GM21526 (cell line): ENCODE measurements around the gene IZUMO4.
"Not testable (repeated sequence)": the region's sequence is repeated elsewhere in the genome, so short reads cannot be mapped to it uniquely, and the experiment has no call there.

Source experiments
- ATAC-seq: cut with Tn5 transposase; IDR thresholded peaks from one replicate; pipeline ENCODE4 v1.9.1; 2021; ENCODE audit warnings: moderate library complexity; ENCODE audit not compliant: unreplicated experiment, low FRiP score

Gene IZUMO4

GRCh38 chr19:2121416-2122051 is 24.8 kb downstream of the IZUMO4 start:
- no peak for ATAC-seq

GRCh38 chr19:2122251-2122650 is 25.5 kb downstream of the IZUMO4 start:
- no peak for ATAC-seq

GRCh38 chr19:2122982-2123381 is 26.3 kb downstream of the IZUMO4 start:
- ATAC-seq, result no peak

GRCh38 chr19:2123682-2124387 is 27.1 kb downstream of the IZUMO4 start:
- no peak for ATAC-seq

- ATAC-seq, result no peak
Observed at GRCh38 chr19:2126879-2127518, 30.3 kb downstream of the IZUMO4 start.

- no peak for ATAC-seq
Observed at GRCh38 chr19:2127758-2128157, 31.0 kb downstream of the IZUMO4 start.

- not testable (repeated sequence) for ATAC-seq
Observed at GRCh38 chr19:2128252-2128651, 31.5 kb downstream of the IZUMO4 start.

- ATAC-seq, result no peak
Observed at GRCh38 chr19:2129022-2129421, 32.3 kb downstream of the IZUMO4 start.

GRCh38 chr19:2129486-2129885 is 32.8 kb downstream of the IZUMO4 start:
- ATAC-seq, result no peak

- ATAC-seq, result no peak
Observed at GRCh38 chr19:2129892-2130770, 33.4 kb downstream of the IZUMO4 start.

GRCh38 chr19:2131012-2131975 is 34.6 kb downstream of the IZUMO4 start:
- not testable (repeated sequence) for ATAC-seq

- ATAC-seq, result no peak
Observed at GRCh38 chr19:2132191-2132590, 35.5 kb downstream of the IZUMO4 start.

- ATAC-seq, result no peak
Observed at GRCh38 chr19:2132731-2133490, 36.2 kb downstream of the IZUMO4 start.

GRCh38 chr19:2135474-2136402 is 39.0 kb downstream of the IZUMO4 start:
- no peak for ATAC-seq

GRCh38 chr19:2136796-2137195 is 40.1 kb downstream of the IZUMO4 start:
- no peak for ATAC-seq

GRCh38 chr19:2138061-2138728 is 41.5 kb downstream of the IZUMO4 start:
- ATAC-seq, result no peak

GRCh38 chr19:2139385-2140137 is 42.8 kb downstream of the IZUMO4 start:
- ATAC-seq, result no peak
